Measurements from ENCODE around the gene TACC2. TPM values are rescaled to one million over a fixed set of nuclear protein-coding genes. Genes with fewer than 3 reads are reported as not detected.

TACC2 gene
- total and polyA plus RNA-seq, 7 donors, result 44.0 to 439 (median 313) TPM

GRCh38 chr10:122159141-122159970 lies 170.4 kb downstream of the TACC2 start:
- peaks cover 0 to 33% of the 10 kb centered on the region in 2 donors for H3K36me3 ChIP-seq (ENCODE audit: insufficient read depth in 1 of 2, low read depth in 1 of 2)
- H3K4me1 ChIP-seq, result peaks cover 39% of the 10 kb centered on the region
- no peak overlapping the region for H3K4me3 ChIP-seq
- DNase-seq (no peak), ATAC-seq (no peak)
- H3K9me3 ChIP-seq, result no peaks in the 10 kb centered on the region
- 64 to 72% (median 68%) methylated on average over 17 of the region's 17 CpGs for WGBS, 3 donors
- H3K27me3 ChIP-seq (ENCODE audit: insufficient read depth in 3 of 3, low read length in 2 of 3), result no peaks in the 10 kb centered on the region
- intact Hi-C loops (cut with DNase I), result no loop called here
- H3K27ac ChIP-seq, result peak overlapping the region; percentile 46
- no peak for TF ChIP-seq CTCF (IDR thresholded peaks at IDR 0.05)

- H3K9me3 ChIP-seq, result no peaks in the 10 kb centered on the region
- H3K4me1 ChIP-seq, result peaks cover 36% of the 10 kb centered on the region
- H3K4me3 ChIP-seq, result no peak overlapping the region
- no peaks in the 10 kb centered on the region for H3K27me3 ChIP-seq (ENCODE audit: insufficient read depth in 3 of 3, low read length in 2 of 3)
- DNase-seq (no peak), ATAC-seq (peak; percentile 80 to 90 (median 82))
- TF ChIP-seq CTCF (IDR thresholded peaks at IDR 0.05), result no peak
- intact Hi-C loops (cut with DNase I), result no loop called here
- 29 to 51% (median 31%) methylated on average over 8 of the region's 8 CpGs for WGBS, 3 donors
- H3K27ac ChIP-seq, result peak overlapping the region; percentile 76
- peaks cover 0 to 41% of the 10 kb centered on the region in 2 donors for H3K36me3 ChIP-seq (ENCODE audit: insufficient read depth in 1 of 2, low read depth in 1 of 2)
These were observed 172.8 kb downstream of the TACC2 start for GRCh38 chr10:122161795-122162194.

- intact Hi-C loops (cut with DNase I), result no loop called here
- Histone ChIP-seq H3K27ac (peak overlapping the region; percentile 76), H3K36me3 (ENCODE audit: insufficient read depth in 1 of 2, low read depth in 1 of 2) (peaks cover 0 to 48% of the 10 kb centered on the region in 2 donors), H3K27me3 (ENCODE audit: insufficient read depth in 3 of 3, low read length in 2 of 3) (no peaks in the 10 kb centered on the region), H3K4me3 (peak overlapping the region; percentile 50), H3K9me3 (no peaks in the 10 kb centered on the region), H3K4me1 (peaks cover 36% of the 10 kb centered on the region)
- 53 to 68% (median 55%) methylated on average over 16 of the region's 16 CpGs for WGBS, 3 donors
- no peak for TF ChIP-seq CTCF (IDR thresholded peaks at IDR 0.05)
- DNase-seq, result no peak
- ATAC-seq, result peak in 3 of 4 donors; percentile 3 to 18 (median 16)
These were observed 173.8 kb downstream of the TACC2 start for GRCh38 chr10:122162671-122163173.

- 31 to 36% (median 34%) methylated on average over 67 to 89 of the region's 89 CpGs for WGBS, 3 donors
- H3K4me3 ChIP-seq, result peak overlapping the region; percentile 50
- intact Hi-C loops (cut with DNase I), result no loop called here
- no peak for ATAC-seq
- TF ChIP-seq CTCF (IDR thresholded peaks at IDR 0.05), result no peak
- peaks cover 0 to 49% of the 10 kb centered on the region in 2 donors for H3K36me3 ChIP-seq (ENCODE audit: insufficient read depth in 1 of 2, low read depth in 1 of 2)
- no peaks in the 10 kb centered on the region for H3K27me3 ChIP-seq (ENCODE audit: insufficient read depth in 3 of 3, low read length in 2 of 3)
- H3K9me3 ChIP-seq, result no peaks in the 10 kb centered on the region
- peak overlapping the region; percentile 76 for H3K27ac ChIP-seq
- H3K4me1 ChIP-seq, result peaks cover 36% of the 10 kb centered on the region
- no peak for DNase-seq
These were observed 174.4 kb downstream of the TACC2 start for GRCh38 chr10:122163174-122164022.

All from psoas muscle (tissue), 8 donors.